ENCODE data around the gene SPSB1.

SPSB1 gene

GRCh38 chr1:9352377-9353134, 59.9 kb downstream of the SPSB1 start:
- TF ChIP-seq JUND (IDR thresholded peaks at IDR 0.05; ENCODE audit: low read depth) = no peak
- in situ Hi-C loops (cut with HindIII; ENCODE audit: low pct_unique_long_range_greater_than_20kb, low sequenced_read_pairs) = no loop called here
- no peak for DNase-seq (ENCODE audit: low read depth in 1 of 2, low spot score in 1 of 2)

- in situ Hi-C loops (cut with HindIII; ENCODE audit: low pct_unique_long_range_greater_than_20kb, low sequenced_read_pairs) = no loop called here
- no peak for TF ChIP-seq JUND (IDR thresholded peaks at IDR 0.05; ENCODE audit: low read depth)
These were observed 62.8 kb downstream of the SPSB1 start for GRCh38 chr1:9355503-9355902.

GRCh38 chr1:9356021-9356420, 63.3 kb downstream of the SPSB1 start:
- no peak for TF ChIP-seq JUND (IDR thresholded peaks at IDR 0.05; ENCODE audit: low read depth)
- no peak for DNase-seq (ENCODE audit: low read depth in 1 of 2, low spot score in 1 of 2)
- in situ Hi-C loops (cut with HindIII; ENCODE audit: low pct_unique_long_range_greater_than_20kb, low sequenced_read_pairs) = no loop called here

More at GRCh38 chr1:9355503-9355902, 62.8 kb downstream of the SPSB1 start:
- no peak for DNase-seq (ENCODE audit: low read depth in 1 of 2, low spot score in 1 of 2)

GRCh38 chr1:9356829-9357466, 64.3 kb downstream of the SPSB1 start:
- TF ChIP-seq JUND (IDR thresholded peaks at IDR 0.05; ENCODE audit: low read depth) = no peak
- DNase-seq (ENCODE audit: low read depth in 1 of 2, low spot score in 1 of 2) = no peak
- in situ Hi-C loops (cut with HindIII; ENCODE audit: low pct_unique_long_range_greater_than_20kb, low sequenced_read_pairs) = no loop called here

- DNase-seq (ENCODE audit: low read depth in 1 of 2, low spot score in 1 of 2) = no peak
- in situ Hi-C loops (cut with HindIII; ENCODE audit: low pct_unique_long_range_greater_than_20kb, low sequenced_read_pairs) = no loop called here
- no peak for TF ChIP-seq JUND (IDR thresholded peaks at IDR 0.05; ENCODE audit: low read depth)
These were observed 65.3 kb downstream of the SPSB1 start for GRCh38 chr1:9357958-9358357.

GRCh38 chr1:9360371-9361064, 67.8 kb downstream of the SPSB1 start:
- in situ Hi-C loops (cut with HindIII; ENCODE audit: low pct_unique_long_range_greater_than_20kb, low sequenced_read_pairs) = no loop called here
- no peak for TF ChIP-seq JUND (IDR thresholded peaks at IDR 0.05; ENCODE audit: low read depth)
- no peak for DNase-seq (ENCODE audit: low read depth in 1 of 2, low spot score in 1 of 2)

GRCh38 chr1:9361630-9362260, 69.1 kb downstream of the SPSB1 start:
- in situ Hi-C loops (cut with HindIII; ENCODE audit: low pct_unique_long_range_greater_than_20kb, low sequenced_read_pairs) = no loop called here
- no peak for TF ChIP-seq JUND (IDR thresholded peaks at IDR 0.05; ENCODE audit: low read depth)
- no peak for DNase-seq (ENCODE audit: low read depth in 1 of 2, low spot score in 1 of 2)

GRCh38 chr1:9362488-9362887, 69.8 kb downstream of the SPSB1 start:
- TF ChIP-seq JUND (IDR thresholded peaks at IDR 0.05; ENCODE audit: low read depth) = no peak
- in situ Hi-C loops (cut with HindIII; ENCODE audit: low pct_unique_long_range_greater_than_20kb, low sequenced_read_pairs) = no loop called here
- DNase-seq (ENCODE audit: low read depth in 1 of 2, low spot score in 1 of 2) = no peak

- in situ Hi-C loops (cut with HindIII; ENCODE audit: low pct_unique_long_range_greater_than_20kb, low sequenced_read_pairs) = no loop called here
- no peak for TF ChIP-seq JUND (IDR thresholded peaks at IDR 0.05; ENCODE audit: low read depth)
- DNase-seq (ENCODE audit: low read depth in 1 of 2, low spot score in 1 of 2) = no peak
These were observed 70.4 kb downstream of the SPSB1 start for GRCh38 chr1:9363061-9363471.

GRCh38 chr1:9366298-9366697, 73.6 kb downstream of the SPSB1 start:
- TF ChIP-seq JUND (IDR thresholded peaks at IDR 0.05; ENCODE audit: low read depth) = no peak
- no peak for DNase-seq (ENCODE audit: low read depth in 1 of 2, low spot score in 1 of 2)
- in situ Hi-C loops (cut with HindIII; ENCODE audit: low pct_unique_long_range_greater_than_20kb, low sequenced_read_pairs) = no loop called here

- no peak for TF ChIP-seq JUND (IDR thresholded peaks at IDR 0.05; ENCODE audit: low read depth)
- in situ Hi-C loops (cut with HindIII; ENCODE audit: low pct_unique_long_range_greater_than_20kb, low sequenced_read_pairs) = no loop called here
- DNase-seq (ENCODE audit: low read depth in 1 of 2, low spot score in 1 of 2) = no peak
These were observed 74.5 kb downstream of the SPSB1 start for GRCh38 chr1:9366943-9367780.

GRCh38 chr1:9367806-9368205, 75.1 kb downstream of the SPSB1 start:
- no peak for TF ChIP-seq JUND (IDR thresholded peaks at IDR 0.05; ENCODE audit: low read depth)
- DNase-seq (ENCODE audit: low read depth in 1 of 2, low spot score in 1 of 2) = no peak
- in situ Hi-C loops (cut with HindIII; ENCODE audit: low pct_unique_long_range_greater_than_20kb, low sequenced_read_pairs) = no loop called here

All from T47D (cell line).